ENCODE results near the gene MT1X. TPM values are rescaled to one million over a fixed set of nuclear protein-coding genes. Genes with fewer than 3 reads are reported as not detected.
A peak's percentile ranks its signal among the peaks of the same experiment; 100 is the strongest.

Gene MT1X
- total and polyA plus RNA-seq, 2 donors from 2014 or later: 223 to 476 TPM

DNA sequence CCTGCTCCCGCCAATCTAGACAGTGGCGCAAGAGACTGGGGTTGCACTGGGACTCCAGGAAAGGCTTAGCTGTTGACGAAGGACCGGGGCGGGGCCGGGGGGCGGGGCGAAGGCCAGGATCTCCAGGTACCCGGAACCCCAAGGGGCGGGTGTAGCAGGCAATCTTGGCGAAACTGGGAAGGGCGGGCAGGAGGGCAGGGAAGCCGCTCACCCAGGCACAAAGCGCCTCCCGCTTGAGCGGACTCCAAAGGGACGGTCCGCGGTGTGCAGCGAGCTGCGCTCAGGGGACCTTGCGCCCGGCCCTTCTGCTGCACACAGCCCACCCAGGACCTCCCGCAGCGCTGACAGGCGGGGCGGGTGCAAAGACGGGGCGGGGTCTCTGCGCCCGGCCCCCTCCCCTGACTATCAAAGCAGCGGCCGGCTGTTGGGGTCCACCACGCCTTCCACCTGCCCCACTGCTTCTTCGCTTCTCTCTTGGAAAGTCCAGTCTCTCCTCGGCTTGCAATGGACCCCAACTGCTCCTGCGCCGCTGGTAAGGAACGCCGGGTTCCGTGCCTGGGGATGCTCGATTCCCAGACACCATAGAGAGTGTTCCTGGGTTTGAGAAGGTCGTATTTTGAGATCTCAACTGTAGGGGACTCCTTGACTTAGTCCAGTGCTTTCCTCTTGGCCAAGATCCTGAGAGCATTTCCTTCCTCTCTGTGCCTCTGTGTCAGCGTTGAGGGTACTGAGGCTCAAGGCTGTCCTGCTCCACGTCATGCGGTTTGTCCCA, 24.5 kb upstream of the MT1X start, which contains the start of gene MT1F:
Gene MT1F (plus strand): TSS at position 405 of the 772 bp plus-strand sequence. CDS start 100 bp downstream, at position 505.
- intact Hi-C loops (cut with DNase I): no loop called here
- peak within 1 kb of the TSS; percentile 40 to 47 for H3K27ac ChIP-seq (ENCODE audit: low read depth in 2 of 2, low read length in 2 of 2)
- FAIRE-seq: no peak
- peaks cover 18% of the 10 kb centered on the region for H3K27me3 ChIP-seq (ENCODE audit: control insufficient read depth, insufficient read depth, low read length)
- peak within 1 kb of the TSS; percentile 46 to 97 (median 87) for H3K4me3 ChIP-seq (ENCODE audit: low read length in 3 of 3)
- peak; percentile 84 to 97 (median 87) for DNase-seq
- no peaks in the 10 kb centered on the region for H3K9me3 ChIP-seq (ENCODE audit: control insufficient read depth in 2 of 3, insufficient read depth in 1 of 3, low read length in 3 of 3)
- peak within 1 kb of the TSS; percentile 6 to 66 (median 64) for H3K9ac ChIP-seq (ENCODE audit: low read length in 3 of 3)
- H3K36me3 ChIP-seq (ENCODE audit: control insufficient read depth in 2 of 3, insufficient read depth in 3 of 3, low read length in 3 of 3): no peaks in the 10 kb centered on the region
- TF ChIP-seq CTCF (IDR thresholded peaks at IDR 0.05; ENCODE audit: borderline replicate concordance, extremely low read depth, insufficient read depth): no peak
- H3K4me1 ChIP-seq (ENCODE audit: control insufficient read depth in 2 of 3, insufficient read depth in 2 of 3, low read depth in 1 of 3, low read length in 3 of 3): peaks cover 0 to 7% (median 5%) of the 10 kb centered on the region in 3 donors

GRCh38 chr16:56658327-56658875, 23.9 kb upstream of the MT1X start:
- H3K36me3 ChIP-seq (ENCODE audit: control insufficient read depth in 2 of 3, insufficient read depth in 3 of 3, low read length in 3 of 3): no peaks in the 10 kb centered on the region
- no peak for TF ChIP-seq CTCF (IDR thresholded peaks at IDR 0.05; ENCODE audit: borderline replicate concordance, extremely low read depth, insufficient read depth)
- H3K9ac ChIP-seq (ENCODE audit: low read length in 3 of 3): peak overlapping the region; percentile 6 to 66 (median 64)
- H3K27me3 ChIP-seq (ENCODE audit: control insufficient read depth, insufficient read depth, low read length): peaks cover 20% of the 10 kb centered on the region
- H3K9me3 ChIP-seq (ENCODE audit: control insufficient read depth in 2 of 3, insufficient read depth in 1 of 3, low read length in 3 of 3): no peaks in the 10 kb centered on the region
- DNase-seq: peak in 2 of 5 donors; percentile 52 to 89
- H3K4me1 ChIP-seq (ENCODE audit: control insufficient read depth in 2 of 3, insufficient read depth in 2 of 3, low read depth in 1 of 3, low read length in 3 of 3): peaks cover 0 to 9% (median 5%) of the 10 kb centered on the region in 3 donors
- no peak for FAIRE-seq
- H3K4me3 ChIP-seq (ENCODE audit: low read length in 3 of 3): peak overlapping the region; percentile 33 to 97 (median 87)
- intact Hi-C loops (cut with DNase I): no loop called here
- peak overlapping the region; percentile 40 to 47 for H3K27ac ChIP-seq (ENCODE audit: low read depth in 2 of 2, low read length in 2 of 2)

DNA sequence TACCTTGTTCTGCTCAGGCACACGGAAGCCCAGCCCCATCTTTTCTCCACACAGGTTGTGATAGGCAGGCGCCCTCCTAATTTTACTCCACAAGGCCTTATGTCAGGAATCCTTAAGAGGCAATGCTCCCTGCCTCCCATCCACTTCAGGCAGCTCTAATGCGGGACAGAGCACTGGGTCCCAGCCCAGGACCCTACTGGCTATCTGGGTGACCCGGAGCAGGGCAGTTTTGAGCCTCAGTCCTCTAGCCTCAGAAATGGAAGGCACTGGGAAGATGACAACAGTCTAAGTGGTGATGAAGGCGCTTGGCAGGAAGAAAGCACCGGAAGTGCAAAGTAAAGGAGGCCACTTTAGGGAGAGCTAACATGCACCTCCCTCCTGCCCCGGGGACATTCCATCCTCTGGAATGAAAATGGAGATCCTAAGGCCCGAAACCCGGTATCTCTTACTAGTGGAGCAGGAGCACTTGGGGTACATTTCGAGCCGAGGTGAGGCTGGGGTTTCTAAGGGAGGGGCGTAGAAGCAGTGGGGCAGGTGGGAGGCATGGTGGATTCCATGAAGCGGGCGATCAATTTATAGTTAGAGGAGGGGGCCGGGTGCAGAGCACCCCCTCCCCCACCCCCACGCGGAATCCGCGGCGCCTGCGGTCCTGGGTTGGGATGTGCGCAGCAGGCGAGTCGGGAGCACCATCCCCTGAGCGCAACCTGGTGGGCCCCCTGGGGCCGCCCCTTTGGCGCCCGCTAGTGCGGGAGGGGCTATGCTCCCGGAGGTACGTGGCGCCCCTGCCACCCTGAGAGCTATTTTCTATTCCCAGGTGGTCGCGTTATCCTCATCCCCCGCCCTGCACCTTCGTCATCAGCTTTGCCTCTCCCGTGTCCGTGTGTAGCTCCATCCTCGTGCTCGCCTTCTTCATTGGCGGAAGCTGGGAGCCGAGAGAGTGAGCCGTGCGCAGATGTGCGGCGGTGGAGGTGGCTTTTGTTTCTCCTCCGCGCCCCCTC, 19.6 kb upstream of the MT1X start:
- DNase-seq: peak in 1 of 5 donors; percentile 40
- intact Hi-C loops (cut with DNase I): no loop called here
- Histone ChIP-seq H3K27me3 (ENCODE audit: control insufficient read depth, insufficient read depth, low read length) (peaks cover 45% of the 10 kb centered on the region), H3K4me1 (ENCODE audit: control insufficient read depth in 2 of 3, insufficient read depth in 2 of 3, low read depth in 1 of 3, low read length in 3 of 3) (peaks cover 0 to 9% (median 5%) of the 10 kb centered on the region in 3 donors), H3K9me3 (ENCODE audit: control insufficient read depth in 2 of 3, insufficient read depth in 1 of 3, low read length in 3 of 3) (no peaks in the 10 kb centered on the region), H3K27ac (ENCODE audit: low read depth in 2 of 2, low read length in 2 of 2) (no peak overlapping the region), H3K36me3 (ENCODE audit: control insufficient read depth in 2 of 3, insufficient read depth in 3 of 3, low read length in 3 of 3) (no peaks in the 10 kb centered on the region), H3K4me3 (ENCODE audit: low read length in 3 of 3) (no peak overlapping the region), H3K9ac (ENCODE audit: low read length in 3 of 3) (no peak overlapping the region)
- TF ChIP-seq CTCF (IDR thresholded peaks at IDR 0.05; ENCODE audit: borderline replicate concordance, extremely low read depth, insufficient read depth): no peak
- no peak for FAIRE-seq

All from kidney (tissue), 14 donors.